HepG2 (cell line): ENCODE measurements around the gene WDR93. TPM values are rescaled to one million over a fixed set of nuclear protein-coding genes. Genes with fewer than 3 reads are reported as not detected.

Source experiments
- ATAC-seq: fragments of 200-7000 bp; cut with Tn5 transposase; 3 replicates; pipeline ENCODE4 v1.9.1; 2020; ENCODE audit warnings: mild to moderate bottlenecking, moderate library complexity
- BruUV-seq: library from RNA; stranded (reverse); fragments of 400-500 nt; replicated peaks from 2 replicates; lab custom pipeline; 2021; lab: Mats Ljungman, UMichigan
- CTCF ChIA-PET: fragments of 300-600 bp; formaldehyde crosslinking; extraction: SDS; loops from one replicate; lab custom pipeline; 2021; ENCODE audit warnings: low total read pairs, inconsistent platforms, low intra/inter-chr PET ratio; lab: Yijun Ruan, JAX
- POLR2A ChIA-PET: fragments of 350-600 bp; sonication (Branson Sonifier 250); formaldehyde crosslinking; loops from one replicate; lab custom pipeline; 2020; ENCODE audit warnings: antibody characterized with exemption, inconsistent platforms; lab: Yijun Ruan, JAX
- DNase-seq: peaks from one replicate; pipeline ENCODE4 v3.0.0-alpha.2; 2015; ENCODE audit warnings: low spot score
- FAIRE-seq: peaks from 3 replicates; lab custom pipeline; 2011; peaks lifted over from hg19 to GRCh38; lab: Jason Lieb, UNC
- H2AFZ ChIP-seq: one replicate; pipeline ENCODE4 v1.6.1; 2011; ENCODE audit warnings: low read length, inconsistent platforms
- H3K27ac ChIP-seq: fragments of 300-600 bp; 3 replicates; pipeline ENCODE4 v1.8.0; 2011; ENCODE audit warnings: mixed run types, mild to moderate bottlenecking, mixed read lengths, low read length, inconsistent platforms; ENCODE audit not compliant: insufficient read depth; ENCODE audit errors: extremely low read length
- H3K27me3 ChIP-seq, 2 experiments: fragments of 200-600 bp in 1 of 2; 2 replicates in 1 of 2; 3 replicates in 1 of 2; pipeline versions ENCODE4 v1.6.0 to v1.8.0; 2011; ENCODE audit warnings: low read length in 2 of 2, mild to moderate bottlenecking in 2 of 2, moderate library complexity in 2 of 2, inconsistent platforms in 1 of 2; ENCODE audit not compliant: insufficient read depth in 2 of 2, control insufficient read depth in 1 of 2
- H3K36me3 ChIP-seq, 2 experiments: fragments of 200-600 bp in 1 of 2; replicated peaks in 1 of 2; 2 replicates in 1 of 2; 3 replicates in 1 of 2; pipeline versions ENCODE4 v1.5.1 to v1.8.0; 2011; ENCODE audit warnings: low read length in 2 of 2, inconsistent platforms in 1 of 2; ENCODE audit not compliant: insufficient read depth in 2 of 2, control insufficient read depth in 1 of 2
- H3K4me1 ChIP-seq: 2 replicates; pipeline ENCODE4 v1.5.1; 2012; ENCODE audit warnings: low read length, inconsistent platforms; ENCODE audit not compliant: insufficient read depth
- H3K4me2 ChIP-seq: 2 replicates; pipeline ENCODE4 v1.6.0; 2011; ENCODE audit warnings: low read depth, low read length, inconsistent platforms
- H3K4me3 ChIP-seq, 3 experiments: fragments of 200-600 bp in 1 of 3; sonication (generic), shearing (Covaris generic) in 1 of 3; replicated peaks in 1 of 3; 2 replicates each; pipeline ENCODE4 v1.5.1; 2011 to 2016; ENCODE audit warnings: low read length in 3 of 3, inconsistent platforms in 2 of 3, low read depth in 2 of 3, mild to moderate bottlenecking in 2 of 3, control low read depth in 1 of 3, mixed read lengths in 1 of 3; ENCODE audit not compliant: insufficient read depth in 1 of 3
- H3K79me2 ChIP-seq: one replicate; pipeline ENCODE4 v1.6.1; 2011; ENCODE audit warnings: low read length, inconsistent platforms; ENCODE audit not compliant: insufficient read depth
- H3K9ac ChIP-seq: 2 replicates; pipeline ENCODE4 v1.6.0; 2011; ENCODE audit warnings: mild to moderate bottlenecking, low read depth, low read length, inconsistent platforms; ENCODE audit not compliant: insufficient read depth
- H3K9me3 ChIP-seq: 2 replicates; pipeline ENCODE4 v1.5.1; 2012; ENCODE audit warnings: mild to moderate bottlenecking, low read length
- H4K20me1 ChIP-seq: 2 replicates; pipeline ENCODE4 v1.6.0; 2011; ENCODE audit warnings: inconsistent platforms, mild to moderate bottlenecking, low read length, moderate library complexity; ENCODE audit not compliant: insufficient read depth
- KAT2B ChIP-seq: fragments of 150-350 bp; IDR thresholded peaks from 2 replicates; pipeline ENCODE4 v1.6.1; 2014; ENCODE audit warnings: low read depth, low read length, borderline replicate concordance
- MED13 ChIP-seq: sonication (generic); formaldehyde crosslinking; IDR thresholded peaks from 2 replicates; pipeline ENCODE4 v1.5.0; 2020; ENCODE audit warnings: missing genetic modification reagents
- RNF219 ChIP-seq: sonication (generic); formaldehyde crosslinking; IDR thresholded peaks from 2 replicates; pipeline ENCODE4 v1.5.0; 2020; ENCODE audit warnings: mild to moderate bottlenecking, missing genetic modification reagents
- TEF ChIP-seq: sonication (generic); formaldehyde crosslinking; IDR thresholded peaks from 2 replicates; pipeline ENCODE4 v1.5.0; 2020; ENCODE audit warnings: missing genetic modification reagents
- ZFP36 ChIP-seq: fragments of 150-350 bp; IDR thresholded peaks from 2 replicates; pipeline ENCODE4 v1.6.1; 2018; ENCODE audit warnings: borderline replicate concordance, low read length, low read depth; ENCODE audit not compliant: partially characterized antibody
- ZNF510 ChIP-seq: sonication (generic); formaldehyde crosslinking; IDR thresholded peaks from 2 replicates; pipeline ENCODE4 v1.4.0; 2020; ENCODE audit warnings: low read depth, mild to moderate bottlenecking, missing genetic modification reagents
- ZNF577 ChIP-seq: sonication (generic); formaldehyde crosslinking; IDR thresholded peaks from 2 replicates; pipeline ENCODE4 v1.4.0; 2020; ENCODE audit warnings: mild to moderate bottlenecking, low read depth, missing genetic modification reagents, borderline replicate concordance
- WGBS: methylation state at CpG from one replicate; pipeline ENCODE4 v1.1.6; 2017; ENCODE audit warnings: low lambda C conversion rate; 5-methylcytosine and 5-hydroxymethylcytosine counted together
- in situ Hi-C: cut with HindIII; loops from 2 replicates; pipeline ENCODE4 v1.10.0; 2017; ENCODE audit warnings: low pct_unique_long_range_greater_than_20kb; ENCODE audit not compliant: extremely low pct_ligation_motif_present
- intact Hi-C: fragments of 100-400 bp; cut with micrococcal nuclease; formaldehyde crosslinking; loops from one replicate; pipeline ENCODE4 v1.10.0; 2022; ENCODE audit not compliant: unreplicated experiment
- polyA plus RNA-seq, 8 experiments: library from polyadenylated mRNA; depleted of rRNA in 3 of 8; stranded (reverse) in 7 of 8; unstranded in 1 of 8; fragments of >200 nt; fragmentation: Illumina TruSeq in 4 of 8; extraction: Trizol in 4 of 8; gene quantifications; 2 replicates each; pipeline versions ENCODE4 v1.2.1 to v1.2.3, GENCODE V29; 2011 to 2016; ENCODE audit warnings: low read depth in 4 of 8, missing spikeins in 1 of 8, mixed read lengths in 1 of 8; ENCODE audit not compliant: insufficient read depth in 1 of 8
- total RNA-seq, 5 experiments: library from RNA; depleted of rRNA; stranded (reverse); fragments of >200 nt; fragmentation: Illumina TruSeq; extraction: Trizol; gene quantifications; 2 replicates each; pipeline ENCODE4 v1.2.3, GENCODE V29; 2016; ENCODE audit warnings: low read depth in 1 of 5
- TF ChIP-seq, protein P1 (sequence below): sonication (generic); formaldehyde crosslinking; IDR thresholded peaks from 2 replicates; pipeline ENCODE4 v1.5.1; 2020; ENCODE audit warnings: mild to moderate bottlenecking, missing genetic modification reagents, moderate library complexity

WDR93 gene
- total and polyA plus RNA-seq, 2 of the 13 experiments (the other 11 are each of a cell fraction or from before 2014, with no cell fraction given) = 0.07 TPM; not detected in 1

DNA sequence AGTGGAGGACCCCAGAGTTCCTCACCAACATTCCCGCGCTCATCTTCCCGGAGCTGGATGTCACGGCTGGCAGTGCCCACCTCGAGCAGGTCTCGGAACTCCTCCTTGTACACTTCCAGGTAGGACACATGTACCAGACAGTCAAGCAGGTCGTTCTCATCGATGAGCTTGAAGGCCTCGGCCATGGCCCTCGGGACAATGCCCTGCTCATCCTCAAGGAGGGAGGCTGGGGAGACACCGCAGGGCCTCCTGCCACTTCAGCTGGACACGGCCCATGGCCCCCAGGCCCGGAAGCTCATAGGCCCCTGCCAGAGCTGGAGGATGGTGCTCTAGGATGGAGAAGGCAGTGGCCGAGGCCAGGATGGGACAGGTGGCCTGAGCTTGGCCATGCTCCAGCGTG is 40.9 kb upstream of the WDR93 start (continued):
- TF ChIP-seq, protein P1, sequence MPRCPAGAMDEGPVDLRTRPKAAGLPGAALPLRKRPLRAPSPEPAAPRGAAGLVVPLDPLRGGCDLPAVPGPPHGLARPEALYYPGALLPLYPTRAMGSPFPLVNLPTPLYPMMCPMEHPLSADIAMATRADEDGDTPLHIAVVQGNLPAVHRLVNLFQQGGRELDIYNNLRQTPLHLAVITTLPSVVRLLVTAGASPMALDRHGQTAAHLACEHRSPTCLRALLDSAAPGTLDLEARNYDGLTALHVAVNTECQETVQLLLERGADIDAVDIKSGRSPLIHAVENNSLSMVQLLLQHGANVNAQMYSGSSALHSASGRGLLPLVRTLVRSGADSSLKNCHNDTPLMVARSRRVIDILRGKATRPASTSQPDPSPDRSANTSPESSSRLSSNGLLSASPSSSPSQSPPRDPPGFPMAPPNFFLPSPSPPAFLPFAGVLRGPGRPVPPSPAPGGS (CRISPR knock-in tag) = no peak
- TF ChIP-seq, all 625 proteins: peak for 0

- Histone ChIP-seq H3K27me3 (peaks cover 0 to 2% of the 10 kb centered on the region in 2 experiments; a peak in 1 of 5 replicates), H2AFZ (no peak overlapping the region), H3K4me3 (no peak overlapping the region), H3K9me3 (no peaks in the 10 kb centered on the region), H3K79me2 (no peaks in the 10 kb centered on the region), H3K27ac (no peak overlapping the region), H4K20me1 (no peaks in the 10 kb centered on the region), H3K36me3 (no peaks in the 10 kb centered on the region; a peak in 1 of 5 replicates), H3K4me1 (peaks cover 37% of the 10 kb centered on the region), H3K9ac (no peak overlapping the region), H3K4me2 (no peak overlapping the region)
- no peak for FAIRE-seq
- intact Hi-C loops = no loop called here
- 77% methylated on average over 6 of the region's 7 CpGs for WGBS
- ChIA-PET CTCF (no interaction called here), POLR2A (no interaction called here)
- in situ Hi-C loops = no loop called here
- no TSS peak for BruUV-seq
- TF ChIP-seq ZNF510 (CRISPR knock-in tag) = no peak
- no peak for TF ChIP-seq TEF
- no peak for TF ChIP-seq MED13 (CRISPR knock-in tag)
- no peak for TF ChIP-seq ZFP36
- TF ChIP-seq ZNF577 (CRISPR knock-in tag) = no peak
- TF ChIP-seq RNF219 (CRISPR knock-in tag) = no peak
- no peak for TF ChIP-seq KAT2B
- ATAC-seq = no peak
- no peak for DNase-seq
Measured at GRCh38 chr15:89652131-89652530, 38.5 kb upstream of the WDR93 start.
